ENCODE results near the gene FAM89A.
"Not testable (repeated sequence)": the region's sequence is repeated elsewhere in the genome, so short reads cannot be mapped to it uniquely, and the experiment has no call there.

FAM89A gene

DNA sequence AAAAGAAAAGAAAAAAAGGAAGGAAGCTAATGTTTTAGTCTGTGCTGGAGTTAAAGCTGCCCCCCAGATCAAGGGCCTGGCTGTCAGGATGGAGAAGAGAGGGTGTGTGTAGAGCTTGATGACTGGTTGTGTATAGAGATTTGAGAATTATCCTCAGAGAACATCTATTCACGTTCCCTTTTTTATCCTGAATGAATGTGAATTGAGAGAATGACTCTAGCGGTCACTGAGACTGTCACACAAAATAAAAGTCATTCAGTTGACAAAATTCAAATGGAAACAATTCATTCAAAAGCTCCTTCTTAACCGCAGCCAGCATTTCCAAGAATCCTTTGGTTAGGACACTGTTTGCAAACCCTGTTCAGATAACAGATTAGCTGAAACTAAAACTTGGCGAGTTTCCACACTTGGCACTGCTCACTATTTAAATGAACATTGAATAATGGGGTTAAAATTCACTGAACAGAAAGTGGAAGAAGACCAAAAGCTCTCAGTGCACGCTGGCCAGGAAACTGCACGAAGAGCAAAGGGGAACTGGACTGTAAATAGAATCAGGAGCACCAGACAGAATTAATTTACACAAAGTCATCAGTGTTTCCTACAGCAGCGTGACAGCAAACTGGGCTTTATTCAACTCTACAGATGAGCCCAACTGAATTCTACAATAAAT lies 13.6 kb upstream of the FAM89A start:
- no peak for DNase-seq

DNA sequence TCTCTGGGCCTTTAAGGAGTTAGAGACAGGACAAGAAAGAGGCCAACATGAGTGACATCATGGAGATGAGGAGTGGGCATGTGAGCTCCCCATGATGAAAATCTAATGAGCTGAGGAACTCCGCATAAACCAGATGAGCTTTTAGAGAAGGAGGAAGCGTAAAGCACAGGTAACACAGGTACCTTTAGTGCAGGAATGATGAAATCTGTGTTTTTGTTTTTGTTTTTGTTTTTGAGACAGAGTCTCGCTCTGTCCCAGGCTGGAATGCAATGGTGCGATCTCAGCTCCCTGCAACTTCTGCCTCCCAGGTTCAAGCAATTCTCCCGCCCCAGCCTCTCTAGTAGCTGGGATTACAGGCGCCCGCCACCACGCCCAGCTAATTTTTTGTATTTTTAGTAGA lies 12.7 kb upstream of the FAM89A start:
- no peak for DNase-seq

DNA sequence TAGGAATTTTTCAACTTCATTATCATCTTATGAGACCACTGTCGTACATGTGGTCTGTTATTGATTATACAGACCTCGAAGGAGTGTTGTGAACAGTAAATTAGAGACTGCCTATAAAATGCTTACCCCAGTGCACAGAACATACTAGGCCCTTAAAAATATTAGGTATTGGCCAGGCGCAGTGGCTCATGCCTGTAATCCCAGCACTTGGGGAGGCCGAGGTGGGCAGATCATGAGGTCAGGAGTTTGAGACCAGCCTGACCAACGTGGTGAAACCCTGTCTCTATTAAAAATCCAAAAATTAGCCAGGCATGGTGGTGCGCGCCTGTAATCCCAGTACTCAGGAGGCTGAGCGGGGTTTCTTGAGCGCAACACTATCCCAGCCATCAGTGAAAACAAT lies 10.9 kb upstream of the FAM89A start:
- not testable (repeated sequence) for DNase-seq

DNA sequence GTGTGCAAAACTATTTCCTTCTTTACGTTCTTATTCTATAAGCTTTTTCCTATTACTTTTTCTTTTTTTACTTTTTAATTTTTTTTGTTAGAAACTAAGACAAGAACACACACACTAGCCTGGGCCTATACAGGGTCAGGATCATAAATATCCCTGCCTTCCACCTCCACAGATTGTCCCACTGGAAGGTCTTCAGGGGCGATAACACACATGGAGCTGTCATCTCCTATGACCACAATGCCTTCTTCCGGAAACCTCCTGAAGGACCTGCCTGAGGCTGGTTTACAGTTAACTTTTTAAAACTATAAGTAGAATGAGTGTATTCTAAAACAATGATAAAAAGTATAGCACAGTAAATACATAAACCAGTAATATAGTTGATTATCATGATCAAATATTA lies 10.3 kb upstream of the FAM89A start:
- DNase-seq: no peak

DNA sequence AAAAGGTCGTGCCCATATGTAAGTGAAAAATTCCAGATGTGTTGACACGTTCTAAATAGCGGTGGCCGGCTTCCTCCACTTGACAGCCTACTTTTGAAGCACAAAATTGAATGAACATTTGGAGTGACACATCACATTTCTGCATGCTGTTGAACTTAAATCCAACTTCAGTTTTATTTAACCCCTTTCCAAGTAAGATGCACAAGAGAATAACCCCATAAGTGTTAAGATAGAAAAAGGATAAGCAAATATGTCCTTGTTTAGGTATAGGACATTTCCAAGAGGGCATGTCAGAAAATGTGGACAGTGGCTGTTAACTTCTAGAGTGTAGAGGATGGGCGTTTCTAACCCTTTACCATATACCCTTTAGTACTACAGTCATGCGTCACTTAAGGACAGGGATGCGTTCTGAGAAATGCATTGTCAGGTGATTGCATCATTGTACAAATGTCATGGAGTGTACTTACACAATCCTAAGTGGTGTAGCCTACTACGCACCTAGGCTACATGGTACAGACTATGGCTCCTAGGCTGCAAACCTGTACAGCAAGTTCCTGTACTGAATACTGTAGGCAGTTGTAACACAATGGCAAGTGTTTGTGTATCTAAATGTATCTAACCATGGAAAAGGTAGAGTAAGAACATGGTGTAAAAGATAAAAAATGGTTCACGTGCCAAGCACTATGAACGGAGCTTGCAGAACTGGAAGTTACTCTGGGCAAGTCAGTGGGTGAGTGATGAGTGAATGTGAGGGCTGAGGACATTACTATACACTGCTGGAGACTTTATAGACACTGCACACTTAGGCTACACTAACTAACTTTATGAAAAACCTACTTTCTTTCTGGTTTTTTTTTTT lies 9.3 kb upstream of the FAM89A start:
- DNase-seq: no peak

DNA sequence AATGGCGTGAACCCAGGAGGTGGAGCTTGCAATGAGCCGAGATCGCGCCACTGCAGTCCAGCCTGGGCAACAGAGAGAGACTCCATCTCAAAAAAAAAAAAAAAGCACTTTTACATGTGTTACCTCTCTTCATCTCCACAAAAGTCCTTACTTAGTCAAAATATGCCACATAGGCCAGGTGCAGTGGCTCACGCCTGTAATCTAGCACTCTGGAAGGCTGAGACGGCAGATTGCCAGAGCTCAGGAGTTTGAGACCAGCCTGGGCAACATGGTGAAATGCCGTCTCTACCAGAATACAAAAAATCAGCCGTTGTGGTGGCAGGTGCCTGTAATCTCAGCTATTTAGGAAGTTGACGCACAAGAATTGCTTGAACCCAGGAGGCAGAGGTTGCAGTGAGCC lies 8.4 kb upstream of the FAM89A start:
- not testable (repeated sequence) for DNase-seq

DNA sequence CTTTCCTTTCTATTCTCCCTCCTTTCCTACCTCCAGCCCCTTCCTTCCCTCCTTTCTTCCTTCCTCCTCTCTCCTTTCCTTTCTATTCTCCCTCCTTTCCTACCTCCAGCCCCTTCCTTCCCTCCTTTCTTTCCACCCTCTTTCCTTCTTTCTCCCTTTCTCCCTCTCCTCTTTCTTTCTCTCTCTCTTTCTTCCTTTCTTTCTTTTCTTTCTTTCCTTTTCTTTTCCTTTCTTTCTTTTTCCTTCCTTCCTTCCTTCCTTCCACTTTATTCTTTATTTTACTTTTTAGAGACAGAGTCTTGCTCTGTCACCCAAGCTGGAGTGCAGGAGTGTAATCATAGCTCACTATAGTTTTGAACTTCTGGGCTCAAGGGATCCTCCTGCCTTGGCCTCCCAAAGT lies 7.5 kb upstream of the FAM89A start:
- not testable (repeated sequence) for DNase-seq

DNA sequence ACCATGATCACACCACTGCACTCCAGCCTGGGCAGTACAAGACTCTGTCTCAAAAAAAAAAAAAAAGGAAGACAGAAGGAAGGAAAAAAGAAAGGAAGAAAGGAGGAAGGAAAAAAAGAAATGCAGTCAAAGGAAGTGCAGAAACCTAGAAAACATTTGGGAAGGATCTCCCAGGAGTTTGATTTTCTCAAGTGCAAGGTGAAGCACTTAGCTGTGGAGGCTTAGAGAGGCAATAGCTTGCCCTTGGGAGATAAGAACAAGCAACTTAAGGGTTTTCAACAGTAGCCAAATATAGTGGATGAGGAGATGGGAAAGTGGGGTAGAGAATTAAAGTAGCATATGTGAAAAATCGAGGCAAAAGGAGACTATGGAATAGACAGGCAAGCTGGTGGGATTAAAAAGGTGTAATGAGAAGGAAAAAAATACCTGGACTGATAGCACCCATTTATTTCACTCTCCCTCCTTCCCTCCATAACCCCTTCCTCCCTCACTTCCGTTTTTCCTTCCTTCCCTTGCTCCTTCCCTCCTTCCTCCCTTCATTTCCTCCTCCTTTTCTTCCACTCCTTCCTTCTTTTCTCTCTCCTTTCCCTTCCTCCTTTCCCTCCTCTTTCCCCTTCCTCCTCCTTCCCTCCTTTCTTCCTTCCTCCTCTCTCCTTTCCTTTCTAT lies 6.8 kb upstream of the FAM89A start:
- DNase-seq: no peak

DNA sequence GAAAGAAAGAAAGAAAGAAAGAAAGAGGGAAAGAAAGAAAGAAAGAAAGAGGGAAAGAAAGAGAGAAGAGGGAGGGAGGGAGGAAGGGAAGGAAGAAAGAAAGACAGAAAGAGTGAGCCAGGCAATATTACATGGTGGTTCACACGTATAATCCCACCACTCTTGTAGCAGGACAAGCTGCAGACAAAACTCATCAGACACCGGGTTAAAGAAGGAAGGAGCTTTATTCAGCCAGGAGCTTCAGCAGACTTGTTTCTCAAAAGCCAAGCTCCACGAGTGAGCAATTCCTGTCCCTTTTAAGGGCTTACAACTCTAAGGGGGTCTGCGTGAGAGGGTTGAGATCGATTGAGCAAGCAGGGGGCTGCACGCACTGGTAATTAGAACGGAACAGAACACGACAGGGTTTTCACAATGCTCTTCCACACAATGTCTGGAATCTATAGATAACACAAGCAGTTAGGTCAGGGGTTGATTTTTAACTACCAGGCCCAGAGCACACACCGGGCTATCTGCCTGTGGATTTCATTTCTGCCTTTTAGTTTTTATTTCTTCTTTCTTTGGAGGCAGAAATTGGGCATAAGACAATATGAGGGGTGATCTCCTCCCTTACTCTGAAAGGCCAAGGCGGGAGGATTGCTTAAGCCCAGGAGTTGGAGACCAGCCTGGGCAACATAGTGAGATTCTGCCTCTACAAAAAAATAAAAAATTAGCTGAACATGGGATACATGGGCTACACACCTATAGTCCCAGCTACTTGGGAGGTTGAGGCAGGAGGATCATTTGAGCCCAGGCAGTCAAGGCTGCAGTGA lies 6.1 kb upstream of the FAM89A start:
- DNase-seq: not testable (repeated sequence)

DNA sequence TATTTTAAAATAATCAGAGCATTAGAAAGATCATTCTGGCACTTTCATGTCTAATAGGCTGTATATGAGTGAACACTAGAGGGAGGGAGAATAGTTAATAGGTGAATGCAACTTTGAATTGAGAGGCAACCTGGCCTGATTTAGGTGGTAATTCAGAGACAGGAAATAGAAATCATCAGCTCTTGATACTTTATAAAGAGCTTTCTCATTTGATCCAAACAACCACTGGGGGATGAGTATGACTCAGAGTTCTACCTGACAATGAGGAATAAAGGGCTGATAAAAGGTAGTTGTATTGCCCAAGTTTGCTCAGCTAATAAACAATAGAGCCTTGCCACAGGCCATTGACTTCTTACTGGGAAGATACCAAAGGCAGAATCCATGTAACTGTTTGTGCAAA lies 5.2 kb upstream of the FAM89A start:
- DNase-seq: no peak

DNA sequence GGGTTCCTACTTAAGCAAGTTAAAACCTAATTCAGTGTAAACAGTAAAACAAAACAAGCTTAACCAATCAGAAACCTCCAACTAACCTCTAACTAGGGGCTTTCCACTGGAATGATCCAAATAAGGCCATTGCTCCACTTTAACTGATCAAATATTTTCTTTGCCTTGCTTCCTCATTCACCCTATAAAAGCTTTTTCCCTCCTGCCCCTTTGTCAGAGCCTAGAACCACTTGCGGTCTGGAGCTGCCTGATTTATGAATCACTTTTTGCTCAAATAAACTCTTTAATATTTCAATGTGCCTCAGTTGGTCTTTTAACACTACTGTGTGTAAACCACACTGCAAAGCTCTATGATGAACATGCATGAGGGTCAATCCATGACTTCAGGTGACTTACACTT lies 4.5 kb upstream of the FAM89A start:
- DNase-seq: no peak

DNA sequence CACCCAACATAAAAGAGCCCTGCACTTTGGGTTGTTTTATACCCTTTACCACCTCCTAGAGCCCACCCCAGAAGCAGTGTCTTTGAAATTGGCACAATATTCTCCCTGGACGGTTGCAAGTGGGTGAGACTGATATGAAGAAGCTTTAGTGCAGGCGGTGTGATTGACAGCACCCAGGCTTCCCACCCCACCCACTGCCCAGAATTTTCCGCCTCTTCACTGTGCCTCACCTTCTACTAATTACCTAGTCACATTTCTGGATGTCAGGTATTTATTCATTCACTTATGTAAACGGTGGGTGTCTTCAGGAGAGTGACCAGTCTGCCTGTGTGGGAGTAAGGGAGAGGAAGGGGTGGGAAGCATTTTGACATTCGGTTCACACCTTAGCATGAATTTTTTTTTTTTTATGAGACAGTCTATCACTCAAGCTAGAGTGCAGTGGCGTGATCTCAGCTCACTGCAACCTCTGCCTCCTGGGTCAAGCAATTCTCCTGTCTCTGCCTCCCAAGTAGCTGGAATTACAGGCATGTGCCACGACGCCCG lies 1.7 kb upstream of the FAM89A start:
- no peak for DNase-seq

DNA sequence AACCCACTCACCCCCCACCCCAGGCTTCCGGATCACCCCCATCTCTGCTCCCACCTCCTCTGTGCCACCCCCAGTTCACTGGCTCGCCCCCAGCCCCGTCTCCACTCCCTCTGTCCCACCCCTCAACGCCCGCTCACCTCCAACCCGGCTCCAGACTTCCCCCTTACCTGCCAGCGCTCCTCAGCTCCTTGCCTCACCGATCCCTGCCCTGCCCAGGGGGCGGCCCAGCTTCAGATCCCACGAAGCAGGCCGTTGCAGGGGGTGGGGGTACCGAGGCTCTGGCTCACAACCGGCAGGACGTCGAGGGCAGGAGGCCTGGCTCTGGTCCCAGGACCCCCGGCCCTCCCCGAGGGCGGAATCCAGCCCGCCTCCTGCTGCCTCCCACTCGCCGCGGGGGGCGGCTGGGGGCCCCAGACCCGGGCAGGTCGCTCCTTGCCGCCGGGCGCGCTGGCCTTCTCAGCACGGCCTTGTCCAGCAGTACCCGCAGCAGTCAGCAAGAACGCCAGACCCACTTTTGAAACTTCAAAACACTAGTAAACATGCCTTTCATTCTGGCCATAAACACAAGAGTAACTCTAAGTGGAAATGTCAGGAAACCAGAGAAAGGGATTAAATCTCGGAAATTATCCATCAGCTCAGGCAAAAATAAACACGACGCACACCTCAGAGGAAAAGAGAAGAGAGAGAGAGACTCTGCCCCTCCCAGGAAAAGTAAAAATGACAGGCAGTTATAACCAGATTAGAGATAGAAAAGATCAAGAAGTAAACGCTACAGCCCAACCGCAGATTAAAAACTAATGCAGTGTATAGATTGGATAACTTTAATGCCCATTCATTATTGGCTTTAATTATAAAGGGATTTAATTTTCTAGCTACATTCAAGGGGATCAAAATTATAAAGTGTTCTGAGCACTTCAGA lies 1.0 kb upstream of the FAM89A start:
- DNase-seq: no peak

DNA sequence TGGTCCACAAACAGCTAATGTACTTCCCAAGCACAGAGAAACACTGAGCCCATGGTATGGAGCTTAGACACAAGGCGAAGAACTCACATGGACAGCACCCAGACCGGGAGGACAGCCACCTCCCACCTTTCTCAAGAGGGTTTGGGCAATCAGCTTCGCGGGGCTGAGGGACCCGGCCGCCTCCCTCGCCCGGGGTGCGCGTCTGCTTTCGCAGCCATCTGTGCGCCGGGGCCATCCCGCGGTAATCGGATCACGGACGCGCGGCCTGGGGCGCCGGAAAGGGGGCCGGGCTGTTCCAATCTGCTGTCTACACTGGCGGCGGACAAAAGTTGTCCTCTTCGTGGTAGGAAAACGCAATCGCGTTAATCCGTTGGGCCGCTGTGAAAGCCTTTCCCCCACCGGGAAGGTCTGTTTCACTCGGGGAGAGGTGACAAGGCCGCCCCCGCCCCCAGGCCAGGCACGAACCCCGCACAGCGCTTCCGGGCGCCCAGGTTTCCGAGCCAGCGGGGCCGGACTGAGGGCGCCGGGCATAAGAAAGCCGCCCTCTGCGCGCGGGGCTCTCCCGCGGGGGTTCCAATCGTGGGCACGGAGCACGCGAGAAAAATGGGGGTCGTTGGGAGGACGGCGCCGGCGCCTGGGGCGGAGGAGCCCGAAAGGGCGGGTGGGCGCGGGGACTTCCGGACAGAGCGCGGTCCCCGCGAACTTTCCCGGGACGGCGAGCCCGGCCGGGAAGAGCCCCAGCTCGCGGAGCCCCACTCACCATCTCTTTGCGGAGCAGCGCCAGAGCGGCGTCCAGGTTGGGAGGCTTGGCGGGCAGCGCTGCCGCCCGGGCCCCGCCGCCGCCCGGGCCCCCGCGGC lies 664 bp downstream of the FAM89A start:
- DNase-seq: no peak

DNA sequence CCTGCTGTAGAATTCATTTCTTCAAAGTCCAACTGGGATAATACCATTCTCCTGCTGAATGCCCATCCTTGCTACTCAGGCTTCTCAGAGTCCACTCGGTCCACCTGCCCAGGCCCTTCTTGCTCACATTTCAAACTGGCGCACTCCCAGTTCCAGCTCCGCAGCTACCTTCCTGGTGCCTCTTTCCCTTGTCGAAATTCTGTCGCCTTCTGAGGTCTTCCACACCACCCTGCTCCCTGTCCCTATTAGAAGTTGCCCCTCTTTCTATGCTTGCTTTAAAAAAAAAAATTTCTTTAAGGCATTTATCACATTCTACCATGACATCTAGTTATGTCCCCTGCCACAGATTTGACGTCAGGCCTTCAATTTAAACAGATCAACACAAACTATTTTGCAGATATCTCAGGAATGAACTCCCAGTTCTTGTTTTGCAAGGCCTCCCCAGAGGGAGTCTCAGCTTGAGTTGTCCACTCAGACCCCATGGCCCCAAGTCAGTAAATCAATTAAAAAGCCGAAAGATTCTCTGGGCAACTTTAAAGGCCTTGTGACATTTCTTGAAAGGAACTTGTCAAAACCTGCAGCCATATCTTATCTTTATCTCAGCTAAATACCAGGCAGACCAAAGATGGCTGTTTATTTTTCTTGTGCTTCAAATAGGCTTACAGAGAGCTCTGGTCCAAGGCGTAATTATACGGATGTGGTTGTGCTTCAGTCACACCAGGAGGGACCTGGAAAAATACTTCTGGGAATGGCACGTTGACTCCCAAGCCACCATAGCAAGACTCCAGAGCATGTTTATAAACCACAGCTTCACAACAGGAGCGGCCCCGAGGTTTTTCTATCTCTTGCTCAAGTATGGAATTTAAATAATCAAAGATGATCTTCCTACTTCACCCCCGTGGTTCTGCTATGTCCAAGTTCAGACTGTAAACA lies 2.2 kb downstream of the FAM89A start:
- DNase-seq: no peak

DNA sequence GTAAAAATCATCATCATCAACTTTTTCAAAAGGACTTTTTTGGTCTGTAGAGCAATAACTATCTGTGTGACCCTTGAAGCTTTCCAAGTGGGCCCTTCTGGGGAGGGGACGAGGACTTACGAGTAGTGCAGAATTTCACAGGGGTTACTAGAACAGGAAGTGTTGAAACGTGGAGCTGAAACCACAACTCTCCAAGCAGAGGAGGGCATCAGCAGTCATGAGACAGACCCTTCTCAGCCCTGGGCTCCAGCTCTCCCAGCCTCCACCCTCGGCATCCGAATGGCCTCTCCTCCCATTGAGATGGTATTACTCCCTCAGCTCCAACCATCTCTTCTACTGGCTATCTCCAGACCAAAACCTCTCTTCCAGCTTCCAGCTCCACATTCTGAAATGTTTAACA lies 3.6 kb downstream of the FAM89A start:
- no peak for DNase-seq

DNA sequence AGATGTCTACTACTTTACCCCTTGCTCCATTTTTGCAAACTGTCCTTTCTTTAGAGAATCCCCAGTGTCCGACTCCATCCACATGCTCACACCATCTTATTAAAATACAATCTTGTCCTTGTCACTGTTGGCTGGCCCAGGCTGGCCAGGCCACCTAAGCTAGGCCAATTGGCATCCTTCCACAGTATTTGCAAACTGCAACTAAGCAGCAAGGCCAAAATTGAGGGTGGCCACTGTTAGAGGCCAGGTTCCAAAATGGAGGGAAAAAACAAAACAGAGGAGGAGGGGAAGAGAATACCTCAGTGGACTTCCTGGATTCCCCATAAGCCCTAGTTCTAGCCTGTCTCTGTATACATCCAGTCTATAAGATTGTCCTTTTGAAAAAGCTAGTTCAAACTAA lies 4.3 kb downstream of the FAM89A start:
- no peak for DNase-seq

DNA sequence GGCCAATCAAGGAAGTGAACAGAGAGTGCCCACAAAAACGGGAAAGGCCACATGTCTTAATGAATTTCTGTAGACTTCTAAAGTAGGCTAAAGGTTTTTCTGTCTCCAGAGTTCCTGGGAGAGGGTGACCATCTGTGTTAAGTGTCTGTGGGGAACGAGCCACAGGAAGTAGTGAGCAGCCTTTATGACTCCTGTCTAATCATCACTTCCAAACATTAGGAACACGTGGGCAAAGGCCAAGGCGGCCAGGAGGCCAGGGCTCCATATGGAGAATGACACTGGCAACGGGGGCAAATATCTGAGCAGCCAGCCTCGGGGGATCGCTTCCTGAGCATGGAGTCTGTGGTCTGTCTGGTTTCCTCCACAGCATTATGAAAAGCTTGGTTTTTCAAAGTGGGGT lies 7.1 kb downstream of the FAM89A start:
- DNase-seq: no peak

DNA sequence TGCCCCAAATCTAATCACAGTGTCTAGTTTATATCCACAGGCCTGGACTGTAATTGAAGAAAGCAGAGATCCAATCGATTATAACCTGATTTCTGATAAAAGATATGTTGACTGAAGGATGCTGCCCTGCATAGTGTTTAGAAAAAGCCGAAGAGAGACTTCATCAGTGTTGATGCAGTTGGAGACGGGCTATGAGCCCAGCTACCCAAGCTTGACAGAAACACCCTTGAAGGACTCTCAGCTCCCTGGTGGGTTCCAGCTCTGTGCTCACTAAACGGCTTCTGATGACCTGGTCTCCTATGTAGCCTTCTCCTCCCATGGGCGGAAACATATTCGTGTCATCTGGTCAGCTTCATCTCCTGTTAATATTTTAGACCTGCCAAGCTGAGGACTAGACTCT lies 10.2 kb downstream of the FAM89A start:
- DNase-seq: no peak

DNA sequence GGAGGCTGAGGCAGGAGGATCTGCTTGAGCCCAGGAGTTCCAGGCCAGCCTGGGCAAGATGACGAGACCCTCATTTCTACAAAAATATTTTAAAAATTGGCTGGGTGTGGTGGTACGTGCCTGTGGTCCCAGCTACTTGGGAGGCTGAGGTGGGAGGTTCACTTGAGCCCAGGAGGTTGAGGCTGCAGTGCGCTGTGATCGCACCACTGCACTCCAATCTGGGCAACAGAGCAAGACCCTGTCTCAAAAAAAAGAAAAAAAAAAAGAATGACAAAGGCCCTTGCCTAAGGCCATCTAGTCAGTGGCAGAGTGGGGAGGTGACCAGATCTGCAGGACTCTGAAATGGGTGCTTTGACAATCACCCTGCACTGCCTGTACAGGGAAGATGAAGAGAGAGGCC lies 10.8 kb downstream of the FAM89A start:
- not testable (repeated sequence) for DNase-seq

Measured in cortex of kidney (tissue), 1 donor.